ENCODE results near the gene CRAMP1. TPM values are rescaled to one million over a fixed set of nuclear protein-coding genes. Genes with fewer than 3 reads are reported as not detected.

The CRAMP1 gene
- total RNA-seq, 2 donors from 2014 or later: 29.2 to 40.0 TPM

- H3K4me3 Mint-ChIP-seq: no peak overlapping the region
- H3K27me3 ChIP-seq (ENCODE audit: control insufficient read depth, insufficient read depth, low read length, poor library complexity, severe bottlenecking): no peaks in the 10 kb centered on the region
- H3K9me3 Mint-ChIP-seq: no peaks in the 10 kb centered on the region
- H3K36me3 ChIP-seq (ENCODE audit: control insufficient read depth, insufficient read depth, low read length): peaks cover 98% of the 10 kb centered on the region
- H3K9ac ChIP-seq (ENCODE audit: extremely low read depth, low read length, poor library complexity, severe bottlenecking): no peak overlapping the region
- no peak for DNase-seq
- WGBS, 2 experiments (ENCODE audit: insufficient coverage in 1 of 2, insufficient read length in 1 of 2): 89 to 96% methylated on average over 5 of the region's 5 CpGs
- no peak overlapping the region for H3K4me3 ChIP-seq (ENCODE audit: low read length)
- H3K36me3 Mint-ChIP-seq (ENCODE audit: low read depth): peaks cover 96% of the 10 kb centered on the region
- H3K4me1 Mint-ChIP-seq: no peaks in the 10 kb centered on the region
- no peak overlapping the region for H3K27ac Mint-ChIP-seq
- H3K4me1 ChIP-seq (ENCODE audit: control insufficient read depth, insufficient read depth, low read length): no peaks in the 10 kb centered on the region
- no peaks in the 10 kb centered on the region for H3K27me3 Mint-ChIP-seq (ENCODE audit: insufficient read depth)
- H3K27ac ChIP-seq (ENCODE audit: low read depth, low read length): no peak overlapping the region
- no peaks in the 10 kb centered on the region for H3K9me3 ChIP-seq (ENCODE audit: control insufficient read depth, low read length)
- TF ChIP-seq, protein P1, sequence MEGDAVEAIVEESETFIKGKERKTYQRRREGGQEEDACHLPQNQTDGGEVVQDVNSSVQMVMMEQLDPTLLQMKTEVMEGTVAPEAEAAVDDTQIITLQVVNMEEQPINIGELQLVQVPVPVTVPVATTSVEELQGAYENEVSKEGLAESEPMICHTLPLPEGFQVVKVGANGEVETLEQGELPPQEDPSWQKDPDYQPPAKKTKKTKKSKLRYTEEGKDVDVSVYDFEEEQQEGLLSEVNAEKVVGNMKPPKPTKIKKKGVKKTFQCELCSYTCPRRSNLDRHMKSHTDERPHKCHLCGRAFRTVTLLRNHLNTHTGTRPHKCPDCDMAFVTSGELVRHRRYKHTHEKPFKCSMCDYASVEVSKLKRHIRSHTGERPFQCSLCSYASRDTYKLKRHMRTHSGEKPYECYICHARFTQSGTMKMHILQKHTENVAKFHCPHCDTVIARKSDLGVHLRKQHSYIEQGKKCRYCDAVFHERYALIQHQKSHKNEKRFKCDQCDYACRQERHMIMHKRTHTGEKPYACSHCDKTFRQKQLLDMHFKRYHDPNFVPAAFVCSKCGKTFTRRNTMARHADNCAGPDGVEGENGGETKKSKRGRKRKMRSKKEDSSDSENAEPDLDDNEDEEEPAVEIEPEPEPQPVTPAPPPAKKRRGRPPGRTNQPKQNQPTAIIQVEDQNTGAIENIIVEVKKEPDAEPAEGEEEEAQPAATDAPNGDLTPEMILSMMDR (conservative IDR thresholded peaks at IDR 0.05): no peak
These were observed 84.7 kb downstream of the CRAMP1 start for GRCh38 chr16:1696863-1697262.

GRCh38 chr16:1698680-1699079 lies 86.5 kb downstream of the CRAMP1 start:
- WGBS, 2 experiments (ENCODE audit: insufficient coverage in 1 of 2, insufficient read length in 1 of 2): 94 to 100% methylated on average over 7 to 10 of the region's 10 CpGs
- H3K9me3 Mint-ChIP-seq: no peaks in the 10 kb centered on the region
- TF ChIP-seq, protein P1 (conservative IDR thresholded peaks at IDR 0.05): no peak
- H3K4me3 Mint-ChIP-seq: no peak overlapping the region
- Histone ChIP-seq H3K4me3 (ENCODE audit: low read length) (no peak overlapping the region), H3K27ac (ENCODE audit: low read depth, low read length) (no peak overlapping the region), H3K9ac (ENCODE audit: extremely low read depth, low read length, poor library complexity, severe bottlenecking) (no peak overlapping the region), H3K36me3 (ENCODE audit: control insufficient read depth, insufficient read depth, low read length) (peaks cover 98% of the 10 kb centered on the region), H3K4me1 (ENCODE audit: control insufficient read depth, insufficient read depth, low read length) (no peaks in the 10 kb centered on the region), H3K9me3 (ENCODE audit: control insufficient read depth, low read length) (no peaks in the 10 kb centered on the region), H3K27me3 (ENCODE audit: control insufficient read depth, insufficient read depth, low read length, poor library complexity, severe bottlenecking) (no peaks in the 10 kb centered on the region)
- no peaks in the 10 kb centered on the region for H3K4me1 Mint-ChIP-seq
- H3K27me3 Mint-ChIP-seq (ENCODE audit: insufficient read depth): no peaks in the 10 kb centered on the region
- no peak overlapping the region for H3K27ac Mint-ChIP-seq
- DNase-seq: no peak
- H3K36me3 Mint-ChIP-seq (ENCODE audit: low read depth): peaks cover 95% of the 10 kb centered on the region

GRCh38 chr16:1700246-1700645 lies 88.1 kb downstream of the CRAMP1 start:
- peaks cover 84% of the 10 kb centered on the region for H3K36me3 ChIP-seq (ENCODE audit: control insufficient read depth, insufficient read depth, low read length)
- no peak overlapping the region for H3K4me3 ChIP-seq (ENCODE audit: low read length)
- peak overlapping the region; percentile 6 for H3K27ac Mint-ChIP-seq
- no peak overlapping the region for H3K27ac ChIP-seq (ENCODE audit: low read depth, low read length)
- no peak for DNase-seq
- no peaks in the 10 kb centered on the region for H3K9me3 ChIP-seq (ENCODE audit: control insufficient read depth, low read length)
- TF ChIP-seq, protein P1 (conservative IDR thresholded peaks at IDR 0.05): no peak
- no peaks in the 10 kb centered on the region for H3K4me1 Mint-ChIP-seq
- H3K4me3 Mint-ChIP-seq: no peak overlapping the region
- peaks cover 80% of the 10 kb centered on the region for H3K36me3 Mint-ChIP-seq (ENCODE audit: low read depth)
- H3K27me3 ChIP-seq (ENCODE audit: control insufficient read depth, insufficient read depth, low read length, poor library complexity, severe bottlenecking): no peaks in the 10 kb centered on the region
- H3K9ac ChIP-seq (ENCODE audit: extremely low read depth, low read length, poor library complexity, severe bottlenecking): no peak overlapping the region
- no peaks in the 10 kb centered on the region for H3K27me3 Mint-ChIP-seq (ENCODE audit: insufficient read depth)
- H3K9me3 Mint-ChIP-seq: no peaks in the 10 kb centered on the region
- WGBS, 2 experiments (ENCODE audit: insufficient coverage in 1 of 2, insufficient read length in 1 of 2): 92 to 96% methylated on average over 2 to 3 of the region's 3 CpGs
- H3K4me1 ChIP-seq (ENCODE audit: control insufficient read depth, insufficient read depth, low read length): no peaks in the 10 kb centered on the region
